Measurements from ENCODE around the gene SPAAR. TPM values are rescaled to one million over a fixed set of nuclear protein-coding genes. Genes with fewer than 3 reads are reported as not detected.

The SPAAR gene
- total and polyA plus RNA-seq, 7 donors, result 0.82 to 5.5 (median 2.5) TPM; not detected in 2

DNA sequence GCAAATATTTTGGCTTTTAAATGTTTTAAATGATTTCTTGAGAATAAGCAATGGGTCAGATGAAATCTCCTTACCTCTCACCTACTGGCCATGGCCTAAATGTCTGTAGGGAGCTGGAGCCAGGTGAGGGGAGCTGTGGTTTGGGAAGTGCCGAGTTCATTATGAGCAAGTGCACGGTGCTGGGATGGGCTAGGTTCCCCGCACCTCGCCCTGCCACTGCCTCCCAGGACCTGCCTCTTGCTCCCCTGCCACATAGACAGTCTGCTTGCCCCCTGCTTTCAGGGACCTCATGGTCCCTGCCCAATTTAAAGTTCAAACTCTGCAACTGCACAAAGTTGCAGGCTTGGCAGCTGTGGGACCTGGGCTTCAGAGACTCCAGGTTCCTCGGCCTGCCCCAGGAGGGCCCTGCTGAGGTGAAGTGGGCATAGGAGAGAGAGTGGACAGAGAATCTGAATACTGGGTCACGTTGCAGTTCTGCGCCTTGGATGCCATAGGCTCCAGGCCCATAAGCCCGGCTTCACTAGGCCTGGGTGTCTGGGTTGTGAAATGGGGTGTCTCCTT lies 44.5 kb upstream of the SPAAR start:
- Histone ChIP-seq H3K27me3 (peaks cover 0 to 13% (median 4%) of the 10 kb centered on the region in 3 donors), H3K27ac (no peak overlapping the region), H3K9me3 (no peaks in the 10 kb centered on the region), H3K4me3 (no peak overlapping the region), H3K4me1 (no peaks in the 10 kb centered on the region), H3K36me3 (no peaks in the 10 kb centered on the region)
- intact Hi-C loops (cut with DNase I), result no loop called here
- no peak for TF ChIP-seq POLR2A (IDR thresholded peaks at IDR 0.05)
- no peak for TF ChIP-seq CTCF (IDR thresholded peaks at IDR 0.05)
- no peak for TF ChIP-seq EP300 (IDR thresholded peaks at IDR 0.05)
- no peak for TF ChIP-seq POLR2AphosphoS5 (IDR thresholded peaks at IDR 0.05)
- no peak for DNase-seq
- WGBS, 2 donors, result 88 to 89% methylated on average over 8 of the region's 8 CpGs

DNA sequence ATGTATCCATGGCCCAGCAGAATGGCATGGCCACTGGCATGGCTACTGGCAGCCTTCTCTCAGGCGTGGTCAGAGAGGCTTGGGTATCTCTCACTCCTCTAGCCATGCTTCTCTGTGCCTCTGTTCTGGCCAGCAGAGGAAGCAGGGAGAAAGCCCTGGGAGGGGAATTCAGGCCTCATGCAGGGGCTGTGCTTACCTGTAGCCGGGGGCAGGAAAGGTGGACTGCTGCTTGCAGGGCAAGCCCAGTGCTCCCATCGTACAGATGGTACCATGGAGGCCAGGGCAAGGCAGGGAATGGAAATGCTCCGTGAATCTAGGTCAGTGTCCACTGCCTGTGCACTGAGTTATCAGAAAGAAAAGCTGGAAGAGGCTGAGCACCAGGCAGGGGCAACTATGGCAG lies 41.8 kb upstream of the SPAAR start:
- H3K9me3 ChIP-seq, result no peaks in the 10 kb centered on the region
- H3K27me3 ChIP-seq, result peaks cover 0 to 13% (median 4%) of the 10 kb centered on the region in 3 donors
- H3K4me1 ChIP-seq, result no peaks in the 10 kb centered on the region
- TF ChIP-seq POLR2AphosphoS5 (IDR thresholded peaks at IDR 0.05) (no peak), CTCF (IDR thresholded peaks at IDR 0.05) (no peak), EP300 (IDR thresholded peaks at IDR 0.05) (no peak), POLR2A (IDR thresholded peaks at IDR 0.05) (no peak)
- no peaks in the 10 kb centered on the region for H3K36me3 ChIP-seq
- 92 to 93% methylated on average over 4 of the region's 4 CpGs for WGBS, 2 donors
- no peak for DNase-seq
- no peak overlapping the region for H3K27ac ChIP-seq
- H3K4me3 ChIP-seq, result no peak overlapping the region
- intact Hi-C loops (cut with DNase I), result no loop called here

DNA sequence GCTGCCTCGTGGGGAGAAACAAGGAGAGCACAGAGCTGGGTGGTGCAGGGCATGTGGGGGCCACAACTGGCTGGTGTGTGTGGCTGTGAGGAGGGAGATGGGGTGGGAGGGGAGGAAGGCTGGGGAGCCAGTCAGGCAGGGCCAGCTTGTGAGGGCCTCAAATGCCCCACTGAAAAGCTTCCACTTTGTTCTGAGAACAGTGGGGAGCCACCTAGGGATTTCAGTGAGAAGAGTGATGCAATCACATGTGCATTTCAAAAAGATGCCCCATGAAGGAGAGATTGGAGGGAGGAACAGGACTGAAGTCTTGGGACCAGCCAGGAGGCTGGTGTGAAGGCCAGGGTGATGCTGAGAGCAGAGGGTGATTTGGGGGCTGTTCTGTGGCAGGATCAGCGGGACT lies 40.4 kb upstream of the SPAAR start:
- Histone ChIP-seq H3K27me3 (peaks cover 0 to 13% (median 4%) of the 10 kb centered on the region in 3 donors), H3K4me1 (no peaks in the 10 kb centered on the region), H3K9me3 (no peaks in the 10 kb centered on the region), H3K27ac (no peak overlapping the region), H3K4me3 (no peak overlapping the region), H3K36me3 (no peaks in the 10 kb centered on the region)
- no peak for TF ChIP-seq POLR2A (IDR thresholded peaks at IDR 0.05)
- no peak for TF ChIP-seq POLR2AphosphoS5 (IDR thresholded peaks at IDR 0.05)
- TF ChIP-seq EP300 (IDR thresholded peaks at IDR 0.05), result no peak
- no peak for DNase-seq
- 77 to 79% methylated on average over 2 of the region's 2 CpGs for WGBS, 2 donors
- intact Hi-C loops (cut with DNase I), result no loop called here

DNA sequence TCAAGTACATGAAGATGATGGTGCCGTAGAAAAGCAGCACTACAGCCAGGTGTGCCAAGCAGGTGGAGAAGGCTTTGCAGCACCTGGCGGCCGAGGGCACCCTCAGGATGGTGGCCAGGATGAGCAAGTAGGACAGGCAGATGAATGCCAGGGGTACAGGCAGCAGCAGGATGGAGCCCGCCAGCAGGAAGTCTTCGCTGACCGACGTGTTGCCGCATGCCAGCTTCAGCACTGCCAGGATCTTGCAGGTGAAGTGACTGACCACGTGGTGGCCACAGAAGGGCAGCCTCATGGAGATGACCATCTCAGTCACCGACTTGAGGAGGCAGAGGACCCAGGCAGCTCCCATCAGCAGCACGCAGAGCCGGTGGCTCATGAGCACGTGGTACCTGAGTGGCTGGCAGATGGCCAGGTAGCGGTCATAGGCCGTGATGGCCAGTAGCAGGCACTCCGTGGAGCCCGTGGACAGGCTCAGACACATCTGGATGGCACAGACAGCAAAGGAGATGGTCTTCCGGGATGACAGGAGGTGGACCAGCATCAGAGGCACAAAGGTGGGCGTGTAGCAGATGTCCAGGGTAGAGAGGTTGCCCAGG lies 39.6 kb upstream of the SPAAR start:
- Histone ChIP-seq H3K9me3 (no peaks in the 10 kb centered on the region), H3K36me3 (no peaks in the 10 kb centered on the region), H3K4me3 (no peak overlapping the region), H3K27ac (no peak overlapping the region), H3K4me1 (no peaks in the 10 kb centered on the region), H3K27me3 (peaks cover 0 to 13% (median 4%) of the 10 kb centered on the region in 3 donors)
- intact Hi-C loops (cut with DNase I), result no loop called here
- no peak for TF ChIP-seq POLR2AphosphoS5 (IDR thresholded peaks at IDR 0.05)
- TF ChIP-seq EP300 (IDR thresholded peaks at IDR 0.05), result no peak
- TF ChIP-seq POLR2A (IDR thresholded peaks at IDR 0.05), result no peak
- no peak for TF ChIP-seq CTCF (IDR thresholded peaks at IDR 0.05)
- DNase-seq, result no peak
- 91 to 93% methylated on average over 19 of the region's 19 CpGs for WGBS, 2 donors

GRCh38 chr9:35870351-35870923 lies 38.9 kb upstream of the SPAAR start, which contains the start of gene OR13J1:
TSS of gene OR13J1 (minus strand) at chr9:35870401. CDS start at chr9:35870401, 0 bp downstream.
- peaks cover 0 to 13% (median 4%) of the 10 kb centered on the region in 3 donors for H3K27me3 ChIP-seq
- no peaks in the 10 kb centered on the region for H3K9me3 ChIP-seq
- H3K4me3 ChIP-seq, result no peak within 1 kb of the TSS
- no peak within 1 kb of the TSS for H3K27ac ChIP-seq
- intact Hi-C loops (cut with DNase I), result no loop called here
- no peak for TF ChIP-seq CTCF (IDR thresholded peaks at IDR 0.05)
- DNase-seq, result no peak
- 86 to 90% methylated on average over 8 of the region's 8 CpGs for whole genome bisulfite sequencing, 2 donors
- H3K36me3 ChIP-seq, result no peaks in the 10 kb centered on the region
- H3K4me1 ChIP-seq, result no peaks in the 10 kb centered on the region
